Thymus (tissue), 11 donors: Measurements from ENCODE around the gene FMNL2. TPM values are rescaled to one million over a fixed set of nuclear protein-coding genes. Genes with fewer than 3 reads are reported as not detected.
A peak's percentile ranks its signal among the peaks of the same experiment; 100 is the strongest.

Experiments
- DNase-seq, 9 donors: peaks; one replicate each; pipeline ENCODE4 v3.0.0-alpha.2; 2013; ENCODE audit warnings: low spot score in 9 of 9, low read depth in 6 of 9, missing footprints in 1 of 9
- H3K27ac ChIP-seq, 2 donors: one replicate each; pipeline ENCODE4 v1.5.1; 2013; ENCODE audit warnings: control low read depth in 1 of 2, low read depth in 1 of 2, low read length in 1 of 2, mild to moderate bottlenecking in 1 of 2, moderate library complexity in 1 of 2
- H3K27me3 ChIP-seq, 2 donors: one replicate each; pipeline ENCODE4 v1.5.1; 2013; ENCODE audit warnings: low read length in 1 of 2; ENCODE audit not compliant: control insufficient read depth in 2 of 2, insufficient read depth in 1 of 2
- H3K36me3 ChIP-seq, 2 donors: one replicate each; pipeline ENCODE4 v1.5.1; 2013; ENCODE audit warnings: low read length in 1 of 2, mild to moderate bottlenecking in 1 of 2, moderate library complexity in 1 of 2; ENCODE audit not compliant: control insufficient read depth in 2 of 2, insufficient read depth in 2 of 2
- H3K4me1 ChIP-seq, 2 donors: one replicate each; pipeline ENCODE4 v1.5.1; 2013; ENCODE audit warnings: low read length in 2 of 2; ENCODE audit not compliant: control insufficient read depth in 2 of 2, insufficient read depth in 2 of 2
- H3K4me3 ChIP-seq, 2 donors: one replicate each; pipeline ENCODE4 v1.5.1; 2013; ENCODE audit warnings: low read length in 2 of 2, control low read depth in 1 of 2, mild to moderate bottlenecking in 1 of 2
- H3K9me3 ChIP-seq, 2 donors: one replicate each; pipeline ENCODE4 v1.5.1; 2013; ENCODE audit warnings: low read length in 1 of 2, mild to moderate bottlenecking in 1 of 2; ENCODE audit not compliant: control insufficient read depth in 2 of 2, insufficient read depth in 1 of 2
- WGBS: extraction: QIAGEN DNeasy Blood & Tissue Kit; methylation state at CpG from one replicate; pipeline ENCODE4 v1.1.7; 2013; 5-methylcytosine and 5-hydroxymethylcytosine counted together
- polyA plus RNA-seq: library from polyadenylated mRNA; stranded (reverse); fragments of 200-250 nt; gene quantifications from one replicate; pipeline ENCODE4 v1.2.3, GENCODE V29; 2013
- total RNA-seq: library from RNA; stranded (reverse); fragments of 120-200 nt; gene quantifications from one replicate; pipeline ENCODE4 v1.2.4, GENCODE V29; 2013
- donor health status: healthy.

Gene FMNL2
- total and polyA plus RNA-seq, 2 donors, result 18.9 to 61.3 TPM

DNA sequence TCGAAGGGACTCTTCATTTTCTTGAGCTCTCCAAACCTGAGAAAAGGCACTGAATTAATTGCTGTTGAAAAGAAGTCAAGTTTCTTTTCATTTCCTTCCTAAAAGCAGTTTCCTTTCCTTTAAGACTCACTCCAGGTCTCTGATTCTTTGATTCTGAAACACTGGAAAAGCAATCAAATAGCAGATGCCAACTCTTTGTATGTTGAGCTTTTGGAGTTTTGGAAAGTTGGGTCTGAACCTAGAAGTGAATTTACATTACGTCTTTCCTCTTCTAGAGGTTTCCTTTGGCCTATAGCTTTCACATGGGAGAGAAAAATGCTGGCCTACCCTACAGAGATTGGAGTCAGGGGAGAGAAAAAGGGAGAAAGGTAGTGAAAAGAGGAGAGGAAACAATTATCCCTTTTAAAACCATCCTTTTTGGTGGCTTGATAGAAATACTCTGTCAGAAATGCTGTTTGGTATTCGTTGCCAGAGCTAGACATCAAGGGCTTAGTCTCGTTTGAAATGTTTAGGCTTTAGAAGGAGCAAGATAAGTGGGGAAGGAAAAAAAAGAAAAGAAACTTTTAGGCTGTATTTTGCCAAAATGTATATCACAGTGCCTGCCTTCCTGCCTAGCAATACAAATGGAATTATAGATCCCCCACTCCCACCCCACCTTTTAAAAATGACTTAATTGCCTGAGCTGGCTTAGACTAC, 194.6 kb downstream of the FMNL2 start:
- Histone ChIP-seq H3K36me3 (no peaks in the 10 kb centered on the region), H3K4me3 (no peak overlapping the region), H3K27ac (no peak overlapping the region), H3K9me3 (no peaks in the 10 kb centered on the region), H3K27me3 (no peaks in the 10 kb centered on the region), H3K4me1 (no peaks in the 10 kb centered on the region)
- DNase-seq, result no peak
- WGBS, result 93% methylated on average over 4 of the region's 4 CpGs

- Histone ChIP-seq H3K36me3 (no peaks in the 10 kb centered on the region), H3K4me1 (no peaks in the 10 kb centered on the region), H3K4me3 (no peak overlapping the region), H3K27ac (no peak overlapping the region), H3K27me3 (no peaks in the 10 kb centered on the region), H3K9me3 (no peaks in the 10 kb centered on the region)
- DNase-seq, result no peak
- 87% methylated on average over 3 of the region's 3 CpGs for WGBS
These were observed 197.3 kb downstream of the FMNL2 start for GRCh38 chr2:152532241-152532640.

DNA sequence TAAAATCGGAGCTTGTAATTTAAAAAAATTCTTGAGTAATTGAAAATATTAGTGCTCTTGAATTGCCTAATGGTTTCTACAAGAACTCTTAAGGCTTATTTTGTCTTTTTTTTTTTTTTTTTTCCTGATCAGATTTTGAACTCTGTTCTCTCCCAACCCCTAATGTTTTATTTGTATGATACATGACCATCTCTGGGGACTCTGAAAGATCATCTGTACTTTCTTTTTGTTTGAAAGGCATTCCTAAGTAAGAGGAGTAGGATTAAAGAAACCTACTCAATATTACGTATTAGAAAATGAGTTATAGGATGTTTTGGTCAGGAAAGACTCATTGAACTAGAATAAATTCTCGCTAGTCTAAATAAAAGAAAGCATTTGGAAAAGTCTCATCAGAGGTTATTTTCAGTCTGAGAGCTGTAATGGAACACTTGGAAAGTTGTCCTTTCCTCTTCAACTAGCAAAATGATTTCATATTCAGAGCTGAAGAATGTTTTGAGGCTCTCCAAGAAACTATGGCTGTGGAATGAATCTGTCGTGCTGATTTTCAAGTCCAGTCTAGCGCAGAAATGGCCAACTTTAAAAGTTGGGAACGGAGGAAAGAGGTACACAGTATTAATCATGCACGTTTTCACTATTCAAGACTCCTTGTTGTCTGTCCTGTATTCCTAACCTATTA, 199.6 kb downstream of the FMNL2 start:
- Histone ChIP-seq H3K4me1 (no peaks in the 10 kb centered on the region), H3K36me3 (no peaks in the 10 kb centered on the region), H3K4me3 (no peak overlapping the region), H3K27me3 (no peaks in the 10 kb centered on the region), H3K9me3 (no peaks in the 10 kb centered on the region), H3K27ac (no peak overlapping the region)
- DNase-seq, result no peak
- WGBS, result 81% methylated on average over 7 of the region's 7 CpGs

GRCh38 chr2:152537081-152537651, 202.2 kb downstream of the FMNL2 start:
- Histone ChIP-seq H3K27ac (no peak overlapping the region), H3K4me1 (no peaks in the 10 kb centered on the region), H3K9me3 (no peaks in the 10 kb centered on the region), H3K36me3 (no peaks in the 10 kb centered on the region), H3K27me3 (no peaks in the 10 kb centered on the region), H3K4me3 (no peak overlapping the region)
- no peak for DNase-seq
- 82% methylated on average over 9 of the region's 9 CpGs for WGBS

DNA sequence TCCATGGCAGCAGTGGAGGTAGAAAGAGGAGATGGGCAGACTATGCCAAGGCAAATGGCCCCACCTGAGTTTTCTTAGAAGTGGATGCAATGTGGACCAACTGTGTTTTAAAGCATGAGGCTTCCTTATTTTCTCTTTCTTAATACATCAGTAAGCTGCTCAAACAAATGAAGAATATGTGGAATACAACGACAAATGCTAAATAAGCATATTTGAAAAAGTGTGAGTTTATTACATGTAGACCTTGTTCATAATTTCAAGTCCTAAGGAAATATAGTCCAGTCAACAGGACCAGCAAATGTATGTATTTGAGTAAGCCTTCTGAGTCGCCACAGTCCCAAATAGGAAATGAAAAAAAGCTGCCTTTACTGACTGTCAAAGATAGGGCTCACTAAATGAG, 204.4 kb downstream of the FMNL2 start:
- H3K27me3 ChIP-seq, result no peaks in the 10 kb centered on the region
- no peak overlapping the region for H3K4me3 ChIP-seq
- H3K27ac ChIP-seq, result no peak overlapping the region
- no peak for DNase-seq
- H3K36me3 ChIP-seq, result no peaks in the 10 kb centered on the region
- 95% methylated on average over 2 of the region's 2 CpGs for WGBS
- H3K9me3 ChIP-seq, result no peaks in the 10 kb centered on the region
- H3K4me1 ChIP-seq, result peaks cover 0 to 8% of the 10 kb centered on the region in 2 donors

- DNase-seq, result no peak
- no peaks in the 10 kb centered on the region for H3K9me3 ChIP-seq
- 85% methylated on average over 3 of the region's 3 CpGs for WGBS
- peaks cover 0 to 11% of the 10 kb centered on the region in 2 donors for H3K4me1 ChIP-seq
- no peak overlapping the region for H3K4me3 ChIP-seq
- H3K27ac ChIP-seq, result no peak overlapping the region
- no peaks in the 10 kb centered on the region for H3K27me3 ChIP-seq
- H3K36me3 ChIP-seq, result no peaks in the 10 kb centered on the region
These were observed 206.7 kb downstream of the FMNL2 start for GRCh38 chr2:152541712-152542111.

DNA sequence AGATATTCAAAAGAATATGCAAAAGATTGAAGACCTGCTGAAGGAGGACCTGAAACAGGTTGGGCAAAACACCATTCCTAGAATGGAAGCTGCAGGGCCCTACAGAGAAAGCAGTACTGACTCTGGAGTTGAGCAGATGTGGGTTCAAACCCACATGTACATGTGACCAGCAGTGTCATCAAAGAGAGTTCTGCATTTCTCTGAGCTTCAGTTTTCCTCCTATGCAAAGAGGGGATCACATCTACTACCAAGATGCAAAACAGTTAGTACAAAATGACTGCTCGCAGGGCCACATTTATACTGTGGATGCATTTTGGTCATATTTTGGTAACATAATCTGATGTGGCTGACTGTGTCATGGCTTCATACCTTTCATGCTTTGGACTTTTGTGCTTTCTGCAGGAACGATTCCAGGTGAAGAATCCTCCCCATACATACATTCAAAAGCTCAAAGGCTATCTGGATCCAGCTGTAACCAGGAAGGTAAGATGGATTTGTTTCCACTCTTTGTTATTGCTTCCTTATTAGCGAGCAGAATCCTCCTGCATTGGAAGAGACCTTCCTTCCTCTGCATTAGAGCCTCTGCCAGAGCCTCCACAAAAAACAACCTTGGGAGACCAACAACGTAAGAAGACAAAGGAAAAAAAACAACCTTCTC, 207.5 kb downstream of the FMNL2 start:
- Histone ChIP-seq H3K9me3 (no peaks in the 10 kb centered on the region), H3K4me1 (peaks cover 0 to 11% of the 10 kb centered on the region in 2 donors), H3K27ac (peak overlapping the region in 1 of 2 donors; percentile 59), H3K36me3 (no peaks in the 10 kb centered on the region), H3K4me3 (no peak overlapping the region), H3K27me3 (no peaks in the 10 kb centered on the region)
- DNase-seq, result no peak
- WGBS, result 95% methylated on average over 4 of the region's 4 CpGs

DNA sequence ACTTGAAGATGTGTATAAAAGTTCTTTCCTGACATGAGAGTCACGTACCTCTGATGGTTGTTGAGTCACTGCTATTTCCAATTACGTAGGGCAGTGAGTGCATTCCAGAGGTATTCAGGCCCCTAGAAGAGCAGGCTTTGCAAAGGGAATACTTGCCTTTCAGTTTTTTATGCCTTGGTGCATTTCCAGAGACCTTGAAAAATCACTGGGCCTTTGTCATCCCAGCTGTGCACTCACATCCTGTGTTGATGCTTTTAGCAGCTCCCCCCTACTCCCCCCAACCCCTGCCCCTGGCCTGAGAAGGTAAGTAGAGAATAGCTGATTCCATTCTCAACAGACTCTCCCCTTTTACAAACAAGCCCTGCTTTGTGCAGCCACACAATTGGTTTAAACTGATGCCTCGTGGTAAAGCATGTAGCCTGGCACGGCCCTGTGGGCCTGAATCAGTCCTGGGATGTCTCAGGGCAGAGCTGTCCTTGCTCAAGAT, 208.1 kb downstream of the FMNL2 start:
- Histone ChIP-seq H3K4me1 (peaks cover 0 to 11% of the 10 kb centered on the region in 2 donors), H3K27ac (peak overlapping the region in 1 of 2 donors; percentile 59), H3K9me3 (no peaks in the 10 kb centered on the region), H3K36me3 (no peaks in the 10 kb centered on the region), H3K27me3 (no peaks in the 10 kb centered on the region), H3K4me3 (no peak overlapping the region)
- WGBS, result 77% methylated on average over 4 of the region's 4 CpGs
- peak in 1 of 9 donors; percentile 18 for DNase-seq

DNA sequence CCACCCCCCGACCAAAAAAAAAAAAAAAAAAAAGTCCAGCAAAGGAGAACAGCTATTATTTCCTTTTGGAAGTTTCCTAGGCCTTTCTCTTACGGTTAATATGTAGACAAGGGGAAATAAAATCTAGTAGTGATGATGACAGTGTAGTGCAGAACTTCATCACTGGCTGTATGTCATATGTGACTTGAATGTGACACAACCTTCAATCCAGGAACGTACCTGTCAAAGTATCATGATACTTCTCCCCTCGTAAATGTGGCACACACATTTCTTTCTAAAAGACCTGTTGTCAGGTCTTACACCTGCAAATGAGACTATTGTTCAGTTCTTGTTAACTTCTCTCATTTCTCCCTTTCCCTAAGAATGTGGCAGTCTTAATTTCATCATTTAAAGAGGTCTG, 208.7 kb downstream of the FMNL2 start:
- H3K4me1 ChIP-seq, result peaks cover 0 to 11% of the 10 kb centered on the region in 2 donors
- H3K27me3 ChIP-seq, result no peaks in the 10 kb centered on the region
- peak overlapping the region in 1 of 2 donors; percentile 36 for H3K27ac ChIP-seq
- 81% methylated on average over 4 of the region's 4 CpGs for WGBS
- H3K9me3 ChIP-seq, result no peaks in the 10 kb centered on the region
- no peaks in the 10 kb centered on the region for H3K36me3 ChIP-seq
- DNase-seq, result no peak
- no peak overlapping the region for H3K4me3 ChIP-seq
